GM23248 (cell line): ENCODE data around the gene PDCD4.

Experiments
- EZH2 ChIP-seq: fragments of 200-600 bp; sonication (generic); IDR thresholded peaks from 2 replicates; pipeline ENCODE4 v1.6.1; 2018; ENCODE audit warnings: antibody characterized with exemption, mild to moderate bottlenecking; ENCODE audit not compliant: insufficient read depth, poor library complexity, severe bottlenecking
- EZH2phosphoT487 ChIP-seq: fragments of 200-600 bp; sonication (generic); IDR thresholded peaks from 2 replicates; pipeline ENCODE4 v1.6.1; 2018; ENCODE audit warnings: antibody characterized with exemption, moderate library complexity, mild to moderate bottlenecking, low read depth; ENCODE audit not compliant: insufficient read depth

- TF ChIP-seq EZH2, result no peak
- no peak for TF ChIP-seq EZH2phosphoT487
Measured at GRCh38 chr10:110840225-110840922, 31.4 kb upstream of the PDCD4 start.
